Activated CD8-positive, alpha-beta memory T cell treated with anti-CD3 and anti-CD28 coated beads, Interleukin-2, amount 50 U/mL, for 1 hour (primary cell): Measurements from ENCODE around the gene CD58.
A peak's percentile ranks its signal among the peaks of the same experiment; 100 is the strongest.

Experiments
- DNase-seq: peaks from one replicate; pipeline ENCODE4 v3.0.0-alpha.2; 2020; ENCODE audit errors: extremely low read depth

The CD58 gene

GRCh38 chr1:116493484-116494352 lies 77.1 kb downstream of the CD58 start:
- DNase-seq: no peak

GRCh38 chr1:116493036-116493435 lies 77.8 kb downstream of the CD58 start:
- no peak for DNase-seq

- DNase-seq: no peak
Observed at GRCh38 chr1:116492358-116492811, 78.4 kb downstream of the CD58 start.

GRCh38 chr1:116491700-116492357 lies 79.0 kb downstream of the CD58 start:
- no peak for DNase-seq

- no peak for DNase-seq
Observed at GRCh38 chr1:116490588-116490987, 80.2 kb downstream of the CD58 start.

- no peak for DNase-seq
Observed at GRCh38 chr1:116489231-116489697, 81.6 kb downstream of the CD58 start.

GRCh38 chr1:116488071-116488470 lies 82.8 kb downstream of the CD58 start:
- DNase-seq: no peak

GRCh38 chr1:116487583-116487982 lies 83.2 kb downstream of the CD58 start:
- DNase-seq: no peak

- no peak for DNase-seq
Observed at GRCh38 chr1:116487031-116487430, 83.8 kb downstream of the CD58 start.

- no peak for DNase-seq
Observed at GRCh38 chr1:116486424-116486823, 84.4 kb downstream of the CD58 start.

- DNase-seq: no peak
Observed at GRCh38 chr1:116485976-116486375, 84.8 kb downstream of the CD58 start.

- DNase-seq: peak; percentile 74
Observed at GRCh38 chr1:116485071-116485735, 85.6 kb downstream of the CD58 start.

- no peak for DNase-seq
Observed at GRCh38 chr1:116483481-116484309, 87.1 kb downstream of the CD58 start.

- DNase-seq: no peak
Observed at GRCh38 chr1:116482490-116482889, 88.3 kb downstream of the CD58 start.

GRCh38 chr1:116481934-116482333 lies 88.9 kb downstream of the CD58 start:
- DNase-seq: no peak

GRCh38 chr1:116478621-116479020 lies 92.2 kb downstream of the CD58 start:
- no peak for DNase-seq

GRCh38 chr1:116477429-116477828 lies 93.4 kb downstream of the CD58 start:
- DNase-seq: no peak

GRCh38 chr1:116476321-116476720 lies 94.5 kb downstream of the CD58 start:
- DNase-seq: no peak

GRCh38 chr1:116475850-116476218 lies 95.0 kb downstream of the CD58 start:
- DNase-seq: no peak

GRCh38 chr1:116474921-116475849 lies 95.6 kb downstream of the CD58 start:
- DNase-seq: no peak
